HepG2 (cell line): Measurements from ENCODE around the gene SCRT2. TPM values are rescaled to one million over a fixed set of nuclear protein-coding genes. Genes with fewer than 3 reads are reported as not detected.

Experiments
- AGO1 ChIP-seq: fragments of 200-400 bp; formaldehyde crosslinking; IDR thresholded peaks from 2 replicates; pipeline ENCODE4 v1.6.1; 2017; ENCODE audit warnings: mild to moderate bottlenecking, low read depth, low read length, moderate library complexity; ENCODE audit not compliant: poor library complexity, severe bottlenecking
- ARID2 ChIP-seq: sonication (generic); formaldehyde crosslinking; IDR thresholded peaks from 2 replicates; pipeline ENCODE4 v1.8.1; 2022; ENCODE audit warnings: mild to moderate bottlenecking, missing genetic modification reagents, borderline replicate concordance
- CHCHD3 ChIP-seq: sonication (generic); formaldehyde crosslinking; IDR thresholded peaks from 2 replicates; pipeline ENCODE4 v1.8.0; 2022; ENCODE audit warnings: mild to moderate bottlenecking, missing genetic modification reagents, moderate library complexity
- GFI1 ChIP-seq: sonication (generic); formaldehyde crosslinking; IDR thresholded peaks from 2 replicates; pipeline ENCODE4 v1.5.0; 2020; ENCODE audit warnings: missing genetic modification reagents, mild to moderate bottlenecking, borderline replicate concordance
- HNRNPLL ChIP-seq: fragments of 200-400 bp; formaldehyde crosslinking; IDR thresholded peaks from 2 replicates; pipeline ENCODE4 v1.6.1; 2017; ENCODE audit warnings: mild to moderate bottlenecking, low read depth, low read length; ENCODE audit not compliant: poor library complexity, severe bottlenecking
- HOXA5 ChIP-seq: sonication (generic); formaldehyde crosslinking; IDR thresholded peaks from 2 replicates; pipeline ENCODE4 v1.4.0; 2020; ENCODE audit warnings: missing genetic modification reagents
- RAD21 ChIP-seq: fragments of 450-650 bp; formaldehyde crosslinking; IDR thresholded peaks from 2 replicates; pipeline ENCODE4 v1.5.0; 2020; ENCODE audit warnings: mild to moderate bottlenecking
- RNF2 ChIP-seq: fragments of 450-650 bp; conservative IDR thresholded peaks from 2 replicates; pipeline ENCODE4 v1.6.1; 2016; ENCODE audit warnings: low read depth
- SNAPC2 ChIP-seq: sonication (generic); formaldehyde crosslinking; IDR thresholded peaks from 2 replicates; pipeline ENCODE4 v1.8.1; 2022; ENCODE audit warnings: mild to moderate bottlenecking, missing genetic modification reagents
- ZKSCAN1 ChIP-seq: fragments of 150-350 bp; IDR thresholded peaks from 2 replicates; pipeline ENCODE4 v1.6.1; 2014; ENCODE audit warnings: low read length
- ZMYM4 ChIP-seq: sonication (generic); formaldehyde crosslinking; IDR thresholded peaks from 2 replicates; pipeline ENCODE4 v1.8.1; 2023; ENCODE audit warnings: mild to moderate bottlenecking, missing genetic modification reagents
- ZNF160 ChIP-seq: sonication (generic); formaldehyde crosslinking; IDR thresholded peaks from 2 replicates; pipeline ENCODE4 v1.8.0; 2022; ENCODE audit warnings: mild to moderate bottlenecking, inconsistent platforms, missing genetic modification reagents
- ZNF17 ChIP-seq: sonication (generic); formaldehyde crosslinking; IDR thresholded peaks from 2 replicates; pipeline ENCODE4 v1.5.0; 2020; ENCODE audit warnings: mild to moderate bottlenecking, missing genetic modification reagents
- ZNF543 ChIP-seq: sonication (generic); formaldehyde crosslinking; IDR thresholded peaks from 2 replicates; pipeline ENCODE4 v1.4.0; 2020; ENCODE audit warnings: mild to moderate bottlenecking, missing genetic modification reagents
- ZNF556 ChIP-seq: sonication (generic); formaldehyde crosslinking; IDR thresholded peaks from 2 replicates; pipeline ENCODE4 v1.4.0; 2020; ENCODE audit warnings: mild to moderate bottlenecking, missing genetic modification reagents, borderline replicate concordance
- ZNF746 ChIP-seq: sonication (generic); formaldehyde crosslinking; IDR thresholded peaks from 2 replicates; pipeline ENCODE4 v1.8.0; 2022; ENCODE audit warnings: mild to moderate bottlenecking, missing genetic modification reagents
- polyA plus RNA-seq, 8 experiments: library from polyadenylated mRNA; depleted of rRNA in 3 of 8; stranded (reverse) in 7 of 8; unstranded in 1 of 8; fragments of >200 nt; fragmentation: Illumina TruSeq in 4 of 8; extraction: Trizol in 4 of 8; gene quantifications; 2 replicates each; pipeline versions ENCODE4 v1.2.1 to v1.2.3, GENCODE V29; 2011 to 2016; ENCODE audit warnings: low read depth in 4 of 8, missing spikeins in 1 of 8, mixed read lengths in 1 of 8; ENCODE audit not compliant: insufficient read depth in 1 of 8
- total RNA-seq, 5 experiments: library from RNA; depleted of rRNA; stranded (reverse); fragments of >200 nt; fragmentation: Illumina TruSeq; extraction: Trizol; gene quantifications; 2 replicates each; pipeline ENCODE4 v1.2.3, GENCODE V29; 2016; ENCODE audit warnings: low read depth in 1 of 5
- TF ChIP-seq, protein P1 (sequence below): IDR thresholded peaks from 2 replicates; pipeline ENCODE4 v1.6.1; 2016; ENCODE audit warnings: mild to moderate bottlenecking, missing biosample characterization, missing genetic modification reagents
- TF ChIP-seq, protein P2 (sequence below): IDR thresholded peaks from 2 replicates; pipeline ENCODE4 v1.6.1; 2016
- TF ChIP-seq, protein P3 (sequence below): sonication (generic); formaldehyde crosslinking; IDR thresholded peaks from 2 replicates; pipeline ENCODE4 v1.9.0; 2021; ENCODE audit warnings: missing genetic modification reagents, borderline replicate concordance
- TF ChIP-seq, protein P4 (sequence below): sonication (generic); formaldehyde crosslinking; conservative IDR thresholded peaks from 2 replicates; pipeline ENCODE4 v1.8.0; 2022; ENCODE audit warnings: missing genetic modification reagents

SCRT2 gene
- total and polyA plus RNA-seq, 2 of the 13 experiments (the other 11 are each of a cell fraction or from before 2014, with no cell fraction given): not detected

DNA sequence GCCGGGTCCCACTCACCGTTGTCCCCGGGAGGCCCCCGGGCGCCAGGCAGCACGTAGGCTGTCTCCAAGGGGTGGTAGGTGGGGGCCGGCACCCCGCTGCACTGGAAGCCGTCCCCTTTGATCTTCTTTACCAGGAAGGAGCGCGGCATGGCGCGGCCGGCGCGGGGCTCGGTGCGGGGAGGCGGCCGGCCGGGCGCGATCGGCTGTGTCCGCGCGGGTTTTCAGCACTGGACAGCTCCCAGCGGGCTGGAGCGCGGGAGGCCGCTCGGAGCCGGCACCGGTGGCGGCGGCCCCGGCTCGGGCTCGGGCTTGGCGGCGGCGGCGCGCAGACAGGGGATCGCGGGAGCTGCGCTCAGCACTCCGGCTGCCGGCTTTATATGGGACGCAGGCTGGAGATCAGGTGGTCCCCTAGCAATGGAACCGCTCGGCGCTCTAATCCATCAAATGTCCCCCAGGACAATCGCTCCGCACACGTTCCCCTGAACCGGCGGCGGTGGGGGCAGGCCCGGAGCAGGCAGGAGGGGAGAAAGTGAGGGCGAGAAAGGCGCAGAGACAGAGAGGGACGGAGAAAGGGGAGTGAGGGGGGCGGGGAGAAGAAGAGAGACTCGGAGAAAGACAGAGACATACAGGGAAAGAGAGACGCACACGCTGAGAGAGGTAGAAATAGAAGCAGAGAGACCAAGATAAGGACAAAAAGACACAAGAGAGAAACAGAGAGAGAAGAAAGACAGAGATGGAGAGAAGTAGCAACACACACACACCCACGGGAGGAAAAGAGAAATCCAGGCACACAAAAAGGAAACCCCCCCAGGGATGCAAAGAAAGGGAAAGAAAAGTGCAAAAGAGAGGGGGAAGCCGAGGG is at the start of gene SCRT2 (continued):
- peak; percentile 92; the same call in 1 of the 2 replicates for TF ChIP-seq ZNF556 (CRISPR knock-in tag)
- TF ChIP-seq RAD21 (CRISPR knock-in tag): peak; percentile 78
- TF ChIP-seq HOXA5 (CRISPR knock-in tag): peak; percentile 98
- TF ChIP-seq, protein P1, sequence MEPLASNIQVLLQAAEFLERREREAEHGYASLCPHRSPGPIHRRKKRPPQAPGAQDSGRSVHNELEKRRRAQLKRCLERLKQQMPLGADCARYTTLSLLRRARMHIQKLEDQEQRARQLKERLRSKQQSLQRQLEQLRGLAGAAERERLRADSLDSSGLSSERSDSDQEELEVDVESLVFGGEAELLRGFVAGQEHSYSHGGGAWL (CRISPR knock-in tag): peak; percentile 99
- TF ChIP-seq HNRNPLL: peak; percentile 85
- TF ChIP-seq ARID2 (CRISPR knock-in tag): peak; percentile 67; the same call in 1 of the 2 replicates
- TF ChIP-seq, protein P2, sequence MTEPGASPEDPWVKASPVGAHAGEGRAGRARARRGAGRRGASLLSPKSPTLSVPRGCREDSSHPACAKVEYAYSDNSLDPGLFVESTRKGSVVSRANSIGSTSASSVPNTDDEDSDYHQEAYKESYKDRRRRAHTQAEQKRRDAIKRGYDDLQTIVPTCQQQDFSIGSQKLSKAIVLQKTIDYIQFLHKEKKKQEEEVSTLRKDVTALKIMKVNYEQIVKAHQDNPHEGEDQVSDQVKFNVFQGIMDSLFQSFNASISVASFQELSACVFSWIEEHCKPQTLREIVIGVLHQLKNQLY (CRISPR knock-in tag): 0 out of 2 replicates have a peak, but pooled peaks have one; percentile 15
- TF ChIP-seq, protein P3, sequence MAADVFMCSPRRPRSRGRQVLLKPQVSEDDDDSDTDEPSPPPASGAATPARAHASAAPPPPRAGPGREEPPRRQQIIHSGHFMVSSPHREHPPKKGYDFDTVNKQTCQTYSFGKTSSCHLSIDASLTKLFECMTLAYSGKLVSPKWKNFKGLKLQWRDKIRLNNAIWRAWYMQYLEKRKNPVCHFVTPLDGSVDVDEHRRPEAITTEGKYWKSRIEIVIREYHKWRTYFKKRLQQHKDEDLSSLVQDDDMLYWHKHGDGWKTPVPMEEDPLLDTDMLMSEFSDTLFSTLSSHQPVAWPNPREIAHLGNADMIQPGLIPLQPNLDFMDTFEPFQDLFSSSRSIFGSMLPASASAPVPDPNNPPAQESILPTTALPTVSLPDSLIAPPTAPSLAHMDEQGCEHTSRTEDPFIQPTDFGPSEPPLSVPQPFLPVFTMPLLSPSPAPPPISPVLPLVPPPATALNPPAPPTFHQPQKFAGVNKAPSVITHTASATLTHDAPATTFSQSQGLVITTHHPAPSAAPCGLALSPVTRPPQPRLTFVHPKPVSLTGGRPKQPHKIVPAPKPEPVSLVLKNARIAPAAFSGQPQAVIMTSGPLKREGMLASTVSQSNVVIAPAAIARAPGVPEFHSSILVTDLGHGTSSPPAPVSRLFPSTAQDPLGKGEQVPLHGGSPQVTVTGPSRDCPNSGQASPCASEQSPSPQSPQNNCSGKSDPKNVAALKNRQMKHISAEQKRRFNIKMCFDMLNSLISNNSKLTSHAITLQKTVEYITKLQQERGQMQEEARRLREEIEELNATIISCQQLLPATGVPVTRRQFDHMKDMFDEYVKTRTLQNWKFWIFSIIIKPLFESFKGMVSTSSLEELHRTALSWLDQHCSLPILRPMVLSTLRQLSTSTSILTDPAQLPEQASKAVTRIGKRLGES: peak; percentile 97
- TF ChIP-seq, protein P4, sequence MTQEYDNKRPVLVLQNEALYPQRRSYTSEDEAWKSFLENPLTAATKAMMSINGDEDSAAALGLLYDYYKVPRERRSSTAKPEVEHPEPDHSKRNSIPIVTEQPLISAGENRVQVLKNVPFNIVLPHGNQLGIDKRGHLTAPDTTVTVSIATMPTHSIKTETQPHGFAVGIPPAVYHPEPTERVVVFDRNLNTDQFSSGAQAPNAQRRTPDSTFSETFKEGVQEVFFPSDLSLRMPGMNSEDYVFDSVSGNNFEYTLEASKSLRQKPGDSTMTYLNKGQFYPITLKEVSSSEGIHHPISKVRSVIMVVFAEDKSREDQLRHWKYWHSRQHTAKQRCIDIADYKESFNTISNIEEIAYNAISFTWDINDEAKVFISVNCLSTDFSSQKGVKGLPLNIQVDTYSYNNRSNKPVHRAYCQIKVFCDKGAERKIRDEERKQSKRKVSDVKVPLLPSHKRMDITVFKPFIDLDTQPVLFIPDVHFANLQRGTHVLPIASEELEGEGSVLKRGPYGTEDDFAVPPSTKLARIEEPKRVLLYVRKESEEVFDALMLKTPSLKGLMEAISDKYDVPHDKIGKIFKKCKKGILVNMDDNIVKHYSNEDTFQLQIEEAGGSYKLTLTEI (CRISPR knock-in tag): no peak
- TF ChIP-seq ZKSCAN1: no peak
- peak; percentile 97 for TF ChIP-seq ZNF160 (CRISPR knock-in tag)
- no peak for TF ChIP-seq AGO1
- TF ChIP-seq SNAPC2 (CRISPR knock-in tag): peak; percentile 93; the same call in 1 of the 2 replicates
- TF ChIP-seq ZNF17 (CRISPR knock-in tag): no peak
- peak; percentile 87; the same call in 1 of the 2 replicates for TF ChIP-seq ZNF746 (CRISPR knock-in tag)
- peak; percentile 92; the same call in 1 of the 2 replicates for TF ChIP-seq ZNF543 (CRISPR knock-in tag)
- TF ChIP-seq RNF2: peak; percentile 84
- peak; percentile 93 for TF ChIP-seq ZMYM4 (CRISPR knock-in tag)
- peak; percentile 41; the same call in 1 of the 2 replicates for TF ChIP-seq GFI1 (CRISPR knock-in tag)
- peak; percentile 95 for TF ChIP-seq CHCHD3 (CRISPR knock-in tag)
